SW 1271 (cell line): Measurements from ENCODE around the gene TBL2.
A peak's percentile ranks its signal among the peaks of the same experiment; 100 is the strongest.
"Not testable (repeated sequence)": the region's sequence is repeated elsewhere in the genome, so short reads cannot be mapped to it uniquely, and the experiment has no call there.

ENCODE experiments used
- DNase-seq, 2 experiments: peaks; one replicate each; lab custom pipeline; 2025; lab: John Stamatoyannopoulos, UW

TBL2 gene, protein sequence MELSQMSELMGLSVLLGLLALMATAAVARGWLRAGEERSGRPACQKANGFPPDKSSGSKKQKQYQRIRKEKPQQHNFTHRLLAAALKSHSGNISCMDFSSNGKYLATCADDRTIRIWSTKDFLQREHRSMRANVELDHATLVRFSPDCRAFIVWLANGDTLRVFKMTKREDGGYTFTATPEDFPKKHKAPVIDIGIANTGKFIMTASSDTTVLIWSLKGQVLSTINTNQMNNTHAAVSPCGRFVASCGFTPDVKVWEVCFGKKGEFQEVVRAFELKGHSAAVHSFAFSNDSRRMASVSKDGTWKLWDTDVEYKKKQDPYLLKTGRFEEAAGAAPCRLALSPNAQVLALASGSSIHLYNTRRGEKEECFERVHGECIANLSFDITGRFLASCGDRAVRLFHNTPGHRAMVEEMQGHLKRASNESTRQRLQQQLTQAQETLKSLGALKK

GRCh38 chr7:73578342-73579128 lies at the start of gene TBL2:
TSS of gene TBL2 (minus strand) at chr7:73578579. CDS start at chr7:73578549, 30 bp downstream.
- peak; percentile 98 to 99 for DNase-seq

DNA sequence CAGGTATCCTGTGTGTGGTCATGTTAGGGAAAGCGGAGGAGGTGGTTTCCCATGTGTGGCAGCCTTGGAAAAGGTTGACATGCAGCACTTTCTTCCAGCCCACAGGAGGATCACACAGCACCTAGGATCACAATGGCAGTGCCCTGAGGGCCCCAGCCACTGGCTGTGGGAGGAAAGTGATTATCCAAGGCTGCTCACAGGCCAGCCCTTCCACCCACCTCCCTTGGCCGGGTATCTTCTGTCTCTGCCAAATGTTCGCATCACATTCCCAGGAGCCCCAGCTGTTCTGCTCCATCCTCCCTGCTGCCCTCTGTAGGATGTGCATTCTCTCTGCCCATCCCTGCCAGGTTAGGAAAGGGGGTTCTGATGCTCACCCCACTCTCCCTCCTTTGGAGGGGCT lies 48.4 kb upstream of the TBL2 start:
- DNase-seq, result no peak

- DNase-seq, result no peak
Observed at GRCh38 chr7:73625276-73625675, 46.9 kb upstream of the TBL2 start.

DNA sequence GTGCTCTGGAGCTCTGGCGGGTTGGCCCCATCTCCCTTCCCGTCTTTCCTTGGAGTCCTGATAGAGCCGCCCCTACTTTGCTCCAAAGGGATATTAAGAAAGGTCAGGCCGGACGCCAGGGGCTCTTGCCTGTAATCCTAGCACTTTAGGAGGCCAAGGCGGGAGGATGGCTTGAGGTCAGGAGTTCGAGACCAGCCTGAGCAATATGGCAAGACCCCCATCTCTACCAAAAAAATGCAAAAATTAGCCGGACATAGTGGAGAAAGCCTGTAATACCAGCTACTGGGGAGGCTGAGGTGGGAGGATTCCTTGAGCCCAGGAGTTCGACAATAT lies 46.3 kb upstream of the TBL2 start:
- DNase-seq, result no peak

- peak in 1 of 2 experiments; percentile 46 for DNase-seq
Observed at GRCh38 chr7:73623798-73624668, 45.7 kb upstream of the TBL2 start, which contains the start of gene MLXIPL. TSS of gene MLXIPL (minus strand) at chr7:73624522. CDS start at chr7:73624492, 30 bp downstream.

- DNase-seq, result no peak
Observed at GRCh38 chr7:73622909-73623797, 44.8 kb upstream of the TBL2 start.

DNA sequence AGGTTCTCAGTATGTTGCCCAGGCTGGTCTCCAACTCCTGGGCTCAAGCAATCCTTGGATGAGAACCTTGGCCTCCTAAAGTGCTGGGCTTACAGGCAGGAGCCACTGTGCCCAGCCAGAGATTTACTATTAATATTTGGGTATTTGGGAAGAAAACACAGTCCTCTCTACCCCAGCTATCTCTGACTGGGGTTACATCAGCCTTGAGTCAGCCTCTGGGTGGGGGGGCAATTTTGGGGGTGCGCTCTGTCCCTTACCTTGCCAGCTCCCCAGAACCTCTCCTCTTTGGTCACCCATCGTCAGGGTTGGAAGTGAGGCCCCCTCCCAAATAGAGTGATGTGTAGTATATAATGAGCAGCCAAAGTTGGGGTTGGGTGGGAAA lies 44.1 kb upstream of the TBL2 start:
- no peak for DNase-seq

GRCh38 chr7:73621168-73622063 lies 43.0 kb upstream of the TBL2 start:
- no peak for DNase-seq

DNA sequence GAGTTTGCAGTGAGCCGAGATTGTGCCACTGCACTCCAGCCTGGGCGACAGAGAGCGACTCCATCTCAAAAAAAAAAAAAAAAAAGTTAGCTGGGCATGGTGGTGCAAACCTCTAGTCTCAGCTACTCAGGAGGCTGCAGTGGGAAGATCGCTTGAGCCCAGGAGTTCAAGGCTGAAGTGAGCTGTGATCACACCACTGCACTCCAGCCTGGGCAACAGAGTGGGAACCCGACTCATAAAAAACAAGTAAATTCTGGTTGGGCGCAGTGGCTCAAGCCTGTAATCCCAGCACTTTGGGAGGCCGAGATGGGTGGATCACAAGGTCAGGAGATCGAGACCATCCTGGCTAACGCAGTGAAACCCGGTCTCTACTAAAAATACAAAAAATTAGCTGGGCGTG lies 41.0 kb upstream of the TBL2 start:
- DNase-seq, result not testable (repeated sequence)

DNA sequence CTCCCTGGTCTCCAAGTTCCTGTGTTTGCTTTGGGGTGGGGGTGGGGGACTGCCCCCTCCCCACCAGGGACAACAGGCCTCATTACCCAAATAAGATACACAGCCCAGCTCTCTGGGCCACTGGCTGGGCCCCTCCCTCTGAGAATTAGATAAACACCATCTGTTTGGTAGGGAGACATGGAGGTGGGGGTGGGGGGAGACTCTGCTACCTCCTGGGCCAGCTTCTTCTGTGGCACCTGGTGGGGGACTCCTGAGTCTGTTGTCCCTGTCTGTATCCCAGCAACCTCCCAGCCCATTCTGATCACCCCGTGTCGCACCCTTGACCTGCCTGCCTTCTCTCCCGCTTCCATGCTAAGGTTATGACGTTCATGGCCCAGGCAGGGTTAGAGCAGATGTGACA lies 40.2 kb upstream of the TBL2 start:
- DNase-seq, result no peak

DNA sequence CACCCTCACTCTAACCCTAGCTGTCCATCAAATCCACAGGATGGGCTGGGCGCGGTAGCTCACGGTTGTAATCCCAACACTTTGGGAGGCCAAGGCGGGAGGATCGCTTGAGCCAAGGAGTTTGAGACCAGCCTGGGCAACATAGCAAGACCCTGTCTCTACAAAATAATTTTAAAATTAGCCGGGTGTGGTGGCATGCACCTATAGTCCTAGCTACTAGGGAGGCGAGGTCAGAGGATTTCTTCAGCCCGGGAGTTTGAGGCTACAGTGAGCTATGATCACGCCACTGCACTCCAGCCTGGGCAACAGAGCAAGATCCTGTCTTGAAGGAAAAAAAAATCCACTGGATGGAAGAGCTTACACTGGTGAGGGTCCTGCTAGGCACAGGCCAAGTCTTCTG lies 39.1 kb upstream of the TBL2 start:
- not testable (repeated sequence) for DNase-seq

GRCh38 chr7:73615886-73616285 lies 37.5 kb upstream of the TBL2 start:
- peak in 1 of 2 experiments; percentile 13 for DNase-seq

DNA sequence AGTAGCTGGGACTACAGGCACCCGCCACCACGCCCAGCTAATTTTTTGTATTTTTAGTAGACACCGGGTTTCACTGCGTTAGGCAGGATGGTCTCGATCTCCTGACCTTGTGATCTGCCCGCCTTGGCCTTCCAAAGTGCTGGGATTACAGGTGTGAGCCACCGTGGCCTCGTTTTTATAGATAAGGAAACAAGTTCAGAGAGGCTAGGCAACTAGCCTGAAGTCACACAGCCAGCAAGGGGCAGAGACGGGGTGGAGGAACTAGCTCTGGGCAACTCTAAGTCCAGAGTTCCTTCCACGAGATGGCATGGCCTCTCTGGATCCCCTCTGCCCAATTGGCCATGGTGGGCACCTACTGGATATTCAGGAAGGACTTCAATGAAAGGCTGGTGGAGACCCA lies 36.6 kb upstream of the TBL2 start:
- DNase-seq, result not testable (repeated sequence)

GRCh38 chr7:73613954-73614735 lies 35.8 kb upstream of the TBL2 start:
- DNase-seq, result no peak

GRCh38 chr7:73612598-73613269 lies 34.4 kb upstream of the TBL2 start:
- peak; percentile 46 to 74 for DNase-seq

DNA sequence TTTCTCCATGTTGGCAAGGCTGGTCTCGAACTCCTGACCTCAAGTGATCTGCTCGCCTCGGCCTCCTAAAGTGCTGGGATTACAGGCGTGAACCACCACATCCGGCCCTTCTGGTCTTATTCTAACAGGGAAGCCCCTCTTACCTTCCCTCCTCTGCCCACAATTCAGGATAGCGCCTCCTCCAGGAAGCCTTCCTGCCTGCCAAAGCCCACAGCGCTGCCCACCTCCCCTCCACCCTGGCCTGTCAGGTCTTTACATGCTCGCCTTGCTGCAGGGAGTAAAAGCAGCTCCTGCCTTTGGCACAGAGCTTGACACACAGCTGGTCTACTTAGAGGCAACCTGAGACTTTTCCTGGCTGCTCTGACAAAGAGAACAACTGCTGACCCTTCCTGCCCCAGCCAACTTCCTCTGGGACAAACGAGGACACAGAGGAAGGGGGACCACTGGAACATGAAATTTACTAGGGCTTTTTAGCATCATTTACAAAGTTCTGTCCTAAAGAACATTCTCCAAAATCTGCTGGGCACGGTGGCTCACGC lies 32.7 kb upstream of the TBL2 start:
- no peak for DNase-seq

DNA sequence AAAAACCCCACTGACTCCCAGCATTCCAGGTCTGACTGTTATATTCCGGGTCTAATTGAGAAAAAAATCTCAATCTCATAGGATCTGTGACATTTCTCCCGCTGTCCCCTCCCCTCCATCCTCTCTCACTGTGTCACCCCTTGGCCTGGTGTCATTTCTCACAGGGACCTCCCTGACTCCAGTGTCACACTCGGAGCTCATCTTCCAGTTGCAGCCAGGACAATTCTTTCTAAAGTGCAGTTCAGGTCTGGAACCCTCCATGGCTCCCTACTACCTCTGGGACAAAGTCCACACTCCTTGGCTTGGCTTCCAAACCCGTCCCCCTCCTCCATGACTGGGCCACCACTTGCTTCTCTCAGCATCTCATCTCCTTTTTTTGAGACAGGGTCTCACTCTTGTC lies 31.7 kb upstream of the TBL2 start:
- no peak for DNase-seq

- DNase-seq, result not testable (repeated sequence)
Observed at GRCh38 chr7:73607692-73607983, 29.3 kb upstream of the TBL2 start.
